Osteocyte (in vitro differentiated cells): Measurements from ENCODE around the gene RLBP1. TPM values are rescaled to one million over a fixed set of nuclear protein-coding genes. Genes with fewer than 3 reads are reported as not detected.
A peak's percentile ranks its signal among the peaks of the same experiment; 100 is the strongest.

Source experiments
- DNase-seq: peaks from one replicate; pipeline ENCODE4 v3.0.0; 2021; ENCODE audit warnings: mixed read lengths; ENCODE audit not compliant: unreplicated experiment; ENCODE audit errors: extremely low spot score
- H3K27ac Mint-ChIP-seq: one replicate; pipeline ENCODE4 v1.8.0; 2021; ENCODE audit warnings: mild to moderate bottlenecking, mixed read lengths; ENCODE audit not compliant: unreplicated experiment
- H3K27me3 Mint-ChIP-seq: one replicate; pipeline ENCODE4 v1.8.0; 2021; ENCODE audit warnings: mixed read lengths; ENCODE audit not compliant: unreplicated experiment
- H3K36me3 Mint-ChIP-seq: one replicate; pipeline ENCODE4 v1.8.0; 2021; ENCODE audit warnings: mixed read lengths; ENCODE audit not compliant: unreplicated experiment
- H3K4me1 Mint-ChIP-seq: one replicate; pipeline ENCODE4 v1.8.0; 2021; ENCODE audit warnings: mixed read lengths; ENCODE audit not compliant: unreplicated experiment
- H3K4me3 Mint-ChIP-seq: one replicate; pipeline ENCODE4 v1.8.0; 2021; ENCODE audit warnings: mild to moderate bottlenecking, moderate library complexity, mixed read lengths; ENCODE audit not compliant: unreplicated experiment
- H3K9me3 Mint-ChIP-seq: one replicate; pipeline ENCODE4 v1.8.0; 2021; ENCODE audit warnings: mixed read lengths; ENCODE audit not compliant: unreplicated experiment
- total RNA-seq: library from RNA; stranded (reverse); gene quantifications from 2 replicates; pipeline ENCODE4 v1.2.1, GENCODE V29; 2021
- TF ChIP-seq, protein P1 (sequence below): fragments of 200-600 bp; sonication (generic); IDR thresholded peaks from 2 replicates; pipeline ENCODE4 v1.5.0; 2021; ENCODE audit warnings: antibody characterized with exemption, mild to moderate bottlenecking, moderate library complexity

RLBP1 gene
- total RNA-seq, 1 donor from 2014 or later = not detected

DNA sequence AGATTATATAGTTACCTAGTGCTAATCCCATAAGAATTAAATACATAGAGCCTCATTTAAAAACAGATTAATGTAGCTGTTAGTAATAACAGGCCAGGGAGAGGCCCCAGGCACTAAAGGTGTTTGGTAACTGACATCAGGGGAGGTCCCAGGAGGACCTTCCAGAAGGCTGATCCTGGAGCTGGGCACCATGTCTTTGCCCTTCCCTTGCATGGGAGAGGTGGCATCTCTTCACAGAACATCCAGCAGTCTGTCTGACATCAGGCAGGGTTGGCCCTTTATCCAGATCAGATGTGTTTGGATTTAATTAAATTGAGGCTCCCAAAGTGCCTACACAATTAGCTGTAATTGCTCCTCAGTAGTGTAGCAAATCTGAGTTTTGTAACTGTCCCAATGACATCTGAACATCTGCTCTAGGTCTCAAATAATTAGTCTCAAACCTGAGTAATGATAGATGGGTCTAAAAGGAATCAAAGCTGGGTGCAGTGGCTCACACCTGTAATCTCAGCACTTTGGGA, 53.0 kb downstream of the RLBP1 start:
- peaks cover 7% of the 10 kb centered on the region for H3K36me3 Mint-ChIP-seq
- no peak overlapping the region for H3K4me3 Mint-ChIP-seq
- peaks cover 54% of the 10 kb centered on the region for H3K4me1 Mint-ChIP-seq
- TF ChIP-seq, protein P1, sequence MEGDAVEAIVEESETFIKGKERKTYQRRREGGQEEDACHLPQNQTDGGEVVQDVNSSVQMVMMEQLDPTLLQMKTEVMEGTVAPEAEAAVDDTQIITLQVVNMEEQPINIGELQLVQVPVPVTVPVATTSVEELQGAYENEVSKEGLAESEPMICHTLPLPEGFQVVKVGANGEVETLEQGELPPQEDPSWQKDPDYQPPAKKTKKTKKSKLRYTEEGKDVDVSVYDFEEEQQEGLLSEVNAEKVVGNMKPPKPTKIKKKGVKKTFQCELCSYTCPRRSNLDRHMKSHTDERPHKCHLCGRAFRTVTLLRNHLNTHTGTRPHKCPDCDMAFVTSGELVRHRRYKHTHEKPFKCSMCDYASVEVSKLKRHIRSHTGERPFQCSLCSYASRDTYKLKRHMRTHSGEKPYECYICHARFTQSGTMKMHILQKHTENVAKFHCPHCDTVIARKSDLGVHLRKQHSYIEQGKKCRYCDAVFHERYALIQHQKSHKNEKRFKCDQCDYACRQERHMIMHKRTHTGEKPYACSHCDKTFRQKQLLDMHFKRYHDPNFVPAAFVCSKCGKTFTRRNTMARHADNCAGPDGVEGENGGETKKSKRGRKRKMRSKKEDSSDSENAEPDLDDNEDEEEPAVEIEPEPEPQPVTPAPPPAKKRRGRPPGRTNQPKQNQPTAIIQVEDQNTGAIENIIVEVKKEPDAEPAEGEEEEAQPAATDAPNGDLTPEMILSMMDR = no peak
- no peaks in the 10 kb centered on the region for H3K9me3 Mint-ChIP-seq
- no peaks in the 10 kb centered on the region for H3K27me3 Mint-ChIP-seq
- no peak for DNase-seq
- peak overlapping the region; percentile 85 for H3K27ac Mint-ChIP-seq

DNA sequence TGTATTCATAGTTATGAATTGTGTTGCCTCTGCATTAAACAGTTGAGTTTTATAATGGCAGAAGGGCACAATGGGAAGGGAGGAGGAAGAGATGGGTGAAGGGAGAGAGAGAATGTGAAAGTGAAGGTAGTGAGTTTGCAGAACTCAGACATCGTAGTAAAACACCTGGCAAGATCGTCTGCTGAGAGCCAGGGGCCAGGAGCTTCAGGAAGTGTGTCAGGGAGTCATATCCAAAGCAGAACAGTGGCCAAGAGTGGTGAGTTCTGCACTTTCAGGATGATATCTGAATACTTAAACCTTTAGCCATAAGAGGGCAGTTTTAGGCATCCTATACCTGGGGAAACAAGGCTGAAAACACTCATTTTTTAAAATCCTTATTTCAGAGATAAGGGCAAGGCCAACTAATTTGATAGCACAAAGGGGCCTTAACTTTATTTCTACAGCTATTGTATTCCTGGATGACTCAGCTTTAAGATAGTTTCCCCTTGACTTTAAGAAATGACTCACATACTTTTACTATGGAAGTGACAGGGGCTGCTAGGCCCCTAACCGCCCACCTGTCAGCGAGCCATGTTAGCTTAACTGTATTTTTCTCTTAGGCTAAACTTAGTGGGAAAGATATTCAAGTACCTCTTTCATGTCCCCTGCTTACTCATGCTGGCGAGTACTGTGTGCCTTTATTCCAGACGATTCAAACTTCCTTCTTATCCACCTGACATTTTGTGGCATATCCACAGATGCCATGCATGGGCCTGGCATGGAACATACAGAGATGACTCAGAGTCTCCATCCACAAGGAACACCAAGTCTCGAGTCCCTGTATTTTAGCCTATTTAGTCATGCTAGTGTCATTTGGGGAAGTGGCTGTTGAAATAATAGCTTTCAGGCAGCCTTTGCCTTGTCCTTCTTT, 53.9 kb downstream of the RLBP1 start:
- Mint-ChIP-seq H3K9me3 (no peaks in the 10 kb centered on the region), H3K4me1 (peaks cover 63% of the 10 kb centered on the region), H3K27ac (peak overlapping the region; percentile 85), H3K36me3 (peaks cover 7% of the 10 kb centered on the region), H3K27me3 (no peaks in the 10 kb centered on the region), H3K4me3 (no peak overlapping the region)
- DNase-seq = no peak
- TF ChIP-seq, protein P1 = no peak

DNA sequence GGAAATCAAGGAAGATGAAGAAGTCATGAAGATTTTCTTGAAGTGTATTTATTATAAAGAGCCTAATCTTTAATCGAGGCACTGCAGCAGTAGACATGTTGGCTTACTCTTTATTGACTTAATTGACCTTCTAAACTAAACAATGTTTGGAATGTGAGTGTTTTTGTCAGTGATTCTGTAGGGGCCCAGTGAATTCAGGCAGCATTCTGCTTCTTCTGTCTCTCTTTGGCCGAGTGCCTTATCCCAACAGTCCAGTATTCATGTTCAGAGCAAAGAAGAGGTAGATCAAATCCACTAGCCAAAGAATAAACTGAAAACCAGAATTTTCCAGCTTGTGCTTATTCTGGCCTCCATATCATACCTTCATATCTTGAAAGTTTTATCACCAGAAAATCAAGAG, 55.7 kb downstream of the RLBP1 start:
- TF ChIP-seq, protein P1 = no peak
- H3K4me1 Mint-ChIP-seq = peaks cover 67% of the 10 kb centered on the region

DNA sequence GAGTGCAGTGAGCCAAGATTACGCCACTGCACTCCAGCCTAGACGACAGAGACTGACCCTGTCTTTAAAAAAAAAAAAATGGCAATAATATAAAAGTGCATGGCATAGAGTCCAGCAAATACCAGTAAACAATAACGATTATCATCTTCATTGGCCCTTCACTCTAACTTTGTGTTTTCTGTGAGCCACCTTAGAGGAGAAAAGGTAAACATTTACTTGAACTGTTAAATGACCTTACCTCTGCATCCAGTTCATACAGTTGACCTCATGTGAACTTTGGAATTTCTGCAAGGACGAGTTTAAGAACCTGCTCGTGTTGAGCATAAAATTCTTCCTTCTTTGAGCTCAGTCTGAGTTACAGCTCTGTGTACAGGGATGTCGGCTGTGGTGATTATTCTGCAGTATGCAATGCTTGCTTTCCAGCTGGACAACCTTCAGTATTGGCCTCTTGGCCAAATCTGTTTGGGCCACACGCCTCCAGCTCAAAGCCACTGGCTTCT, 56.6 kb downstream of the RLBP1 start:
- Mint-ChIP-seq H3K4me1 (peaks cover 66% of the 10 kb centered on the region), H3K4me3 (no peak overlapping the region), H3K36me3 (peaks cover 12% of the 10 kb centered on the region), H3K27me3 (no peaks in the 10 kb centered on the region), H3K27ac (peak overlapping the region; percentile 84), H3K9me3 (no peaks in the 10 kb centered on the region)
- DNase-seq = no peak
- TF ChIP-seq, protein P1 = no peak

More for the DNA sequence above, 55.7 kb downstream of the RLBP1 start:
- DNase-seq = no peak
- no peak overlapping the region for H3K4me3 Mint-ChIP-seq
- H3K27ac Mint-ChIP-seq = peak overlapping the region; percentile 84
- peaks cover 13% of the 10 kb centered on the region for H3K36me3 Mint-ChIP-seq
- H3K27me3 Mint-ChIP-seq = no peaks in the 10 kb centered on the region
- no peaks in the 10 kb centered on the region for H3K9me3 Mint-ChIP-seq
